GM12892 (cell line): ENCODE results near the gene IP6K3.

Source experiments
- POLR2A ChIP-seq: IDR thresholded peaks from 2 replicates; pipeline ENCODE4 v1.6.1; 2011; ENCODE audit warnings: low read depth, low read length, control low read depth
- TAF1 ChIP-seq: IDR thresholded peaks from 2 replicates; pipeline ENCODE4 v1.6.1; 2011; ENCODE audit warnings: low read depth, mild to moderate bottlenecking, control low read depth, low read length, borderline replicate concordance

GRCh38 chr6:33729059-33729458 is 17.6 kb downstream of the IP6K3 start:
- TF ChIP-seq TAF1 (no peak), POLR2A (no peak)
